ENCODE data around the gene EVI5.

DNA sequence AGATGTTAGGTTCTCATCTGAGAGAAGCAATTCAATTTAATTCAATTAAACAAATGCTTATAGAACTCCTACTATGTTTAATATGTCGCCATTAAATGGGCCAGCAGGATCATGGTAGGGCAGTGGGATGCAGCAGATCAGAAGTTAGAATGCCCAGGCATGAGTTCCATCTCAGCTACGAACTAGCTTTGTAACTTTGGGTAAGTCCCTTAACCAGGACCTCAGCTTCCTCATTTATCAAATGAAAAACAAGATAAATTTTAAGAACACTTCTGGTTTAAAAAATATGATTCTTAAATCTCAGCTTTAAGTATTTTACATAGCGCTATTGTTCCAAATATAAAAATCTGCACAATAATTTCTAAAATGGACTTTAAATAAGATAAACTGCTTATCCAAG is 230.7 kb downstream of the EVI5 start:
- TF ChIP-seq CTCF (conservative IDR thresholded peaks at IDR 0.05; ENCODE audit: low read depth, low read length) (no peak), EZH2 (IDR thresholded peaks at IDR 0.05; ENCODE audit: low read length, unreplicated experiment) (no peak), EZH2phosphoT487 (IDR thresholded peaks at IDR 0.05; ENCODE audit: borderline replicate concordance, low read length) (no peak)

Data from PC-3 (cell line).